ENCODE results near the gene IQSEC1.
"Not testable (repeated sequence)": the region's sequence is repeated elsewhere in the genome, so short reads cannot be mapped to it uniquely, and the experiment has no call there.

The IQSEC1 gene

GRCh38 chr3:12893247-12893646 is 180.0 kb downstream of the IQSEC1 start:
- DNase-seq (ENCODE audit: low read depth), result peak; percentile 23

GRCh38 chr3:12892840-12893189 is 180.4 kb downstream of the IQSEC1 start:
- DNase-seq (ENCODE audit: low read depth), result no peak

GRCh38 chr3:12891985-12892839 is 181.0 kb downstream of the IQSEC1 start:
- peak; percentile 67 for DNase-seq (ENCODE audit: low read depth)

GRCh38 chr3:12891391-12891984 is 181.7 kb downstream of the IQSEC1 start:
- DNase-seq (ENCODE audit: low read depth), result no peak

GRCh38 chr3:12890610-12891390 is 182.4 kb downstream of the IQSEC1 start:
- no peak for DNase-seq (ENCODE audit: low read depth)

GRCh38 chr3:12886736-12887135 is 186.5 kb downstream of the IQSEC1 start:
- no peak for DNase-seq (ENCODE audit: low read depth)

- no peak for DNase-seq (ENCODE audit: low read depth)
These were observed 187.0 kb downstream of the IQSEC1 start for GRCh38 chr3:12886106-12886679.

- no peak for DNase-seq (ENCODE audit: low read depth)
These were observed 187.7 kb downstream of the IQSEC1 start for GRCh38 chr3:12885583-12885930.

GRCh38 chr3:12884790-12885582 is 188.2 kb downstream of the IQSEC1 start:
- no peak for DNase-seq (ENCODE audit: low read depth)

GRCh38 chr3:12884186-12884680 is 189.0 kb downstream of the IQSEC1 start:
- DNase-seq (ENCODE audit: low read depth), result peak; percentile 22

GRCh38 chr3:12882336-12883310 is 190.6 kb downstream of the IQSEC1 start:
- no peak for DNase-seq (ENCODE audit: low read depth)

- DNase-seq (ENCODE audit: low read depth), result not testable (repeated sequence)
These were observed 191.4 kb downstream of the IQSEC1 start for GRCh38 chr3:12881858-12882257.

GRCh38 chr3:12879191-12879815 is 193.9 kb downstream of the IQSEC1 start:
- DNase-seq (ENCODE audit: low read depth), result peak; percentile 27

GRCh38 chr3:12878758-12879157 is 194.5 kb downstream of the IQSEC1 start:
- DNase-seq (ENCODE audit: low read depth), result not testable (repeated sequence)

GRCh38 chr3:12878141-12878574 is 195.1 kb downstream of the IQSEC1 start:
- DNase-seq (ENCODE audit: low read depth), result no peak

- no peak for DNase-seq (ENCODE audit: low read depth)
These were observed 196.2 kb downstream of the IQSEC1 start for GRCh38 chr3:12877040-12877439.

GRCh38 chr3:12875857-12876836 is 197.1 kb downstream of the IQSEC1 start:
- peak; percentile 21 for DNase-seq (ENCODE audit: low read depth)

- no peak for DNase-seq (ENCODE audit: low read depth)
These were observed 201.7 kb downstream of the IQSEC1 start for GRCh38 chr3:12871404-12871983.
